B cell (primary cell): ENCODE results near the gene TBX6.

ENCODE experiments used
- CTCF ChIP-seq: fragments of 200-600 bp; IDR thresholded peaks from one replicate; pipeline ENCODE4 v1.8.0; 2022; ENCODE audit warnings: antibody characterized with exemption, mild to moderate bottlenecking
- EZH2 ChIP-seq: IDR thresholded peaks from 2 replicates; pipeline ENCODE4 v1.6.1; 2012; ENCODE audit warnings: borderline replicate concordance, low read depth, mild to moderate bottlenecking, moderate library complexity, low read length; ENCODE audit not compliant: insufficient read depth, poor library complexity, severe bottlenecking

- TF ChIP-seq CTCF (no peak), EZH2 (no peak)
Measured at GRCh38 chr16:30104090-30104489, 12.4 kb upstream of the TBX6 start.
